GM19455 (cell line): ENCODE measurements around the gene XYLT1.
"Not testable (repeated sequence)": the region's sequence is repeated elsewhere in the genome, so short reads cannot be mapped to it uniquely, and the experiment has no call there.

Experiments
- ATAC-seq: cut with Tn5 transposase; IDR thresholded peaks from one replicate; pipeline ENCODE4 v1.9.1; 2021; ENCODE audit not compliant: unreplicated experiment

XYLT1 gene

GRCh38 chr16:17433577-17434451, 36.9 kb downstream of the XYLT1 start:
- ATAC-seq, result no peak

- ATAC-seq, result no peak
Observed at GRCh38 chr16:17432901-17433576, 37.7 kb downstream of the XYLT1 start.

GRCh38 chr16:17431968-17432625, 38.7 kb downstream of the XYLT1 start:
- no peak for ATAC-seq

- no peak for ATAC-seq
Observed at GRCh38 chr16:17431012-17431411, 39.7 kb downstream of the XYLT1 start.

- no peak for ATAC-seq
Observed at GRCh38 chr16:17426451-17426850, 44.3 kb downstream of the XYLT1 start.

GRCh38 chr16:17424771-17425170, 46.0 kb downstream of the XYLT1 start:
- no peak for ATAC-seq

- no peak for ATAC-seq
Observed at GRCh38 chr16:17423221-17423620, 47.5 kb downstream of the XYLT1 start.

- no peak for ATAC-seq
Observed at GRCh38 chr16:17420816-17421215, 49.9 kb downstream of the XYLT1 start.

- no peak for ATAC-seq
Observed at GRCh38 chr16:17419266-17419665, 51.5 kb downstream of the XYLT1 start.

GRCh38 chr16:17417740-17418139, 53.0 kb downstream of the XYLT1 start:
- no peak for ATAC-seq

- peak; percentile 98 for ATAC-seq
Observed at GRCh38 chr16:17416461-17417311, 54.1 kb downstream of the XYLT1 start.

- no peak for ATAC-seq
Observed at GRCh38 chr16:17414916-17415315, 55.8 kb downstream of the XYLT1 start.

GRCh38 chr16:17414421-17414820, 56.3 kb downstream of the XYLT1 start:
- ATAC-seq, result no peak

- no peak for ATAC-seq
Observed at GRCh38 chr16:17413508-17413907, 57.3 kb downstream of the XYLT1 start.

GRCh38 chr16:17412791-17413190, 58.0 kb downstream of the XYLT1 start:
- ATAC-seq, result no peak

- no peak for ATAC-seq
Observed at GRCh38 chr16:17412221-17412620, 58.5 kb downstream of the XYLT1 start.

GRCh38 chr16:17411263-17411662, 59.5 kb downstream of the XYLT1 start:
- ATAC-seq, result no peak

GRCh38 chr16:17410316-17410715, 60.4 kb downstream of the XYLT1 start:
- ATAC-seq, result not testable (repeated sequence)

- no peak for ATAC-seq
Observed at GRCh38 chr16:17409894-17410293, 60.9 kb downstream of the XYLT1 start.

- ATAC-seq, result peak; percentile 60
Observed at GRCh38 chr16:17408955-17409441, 61.8 kb downstream of the XYLT1 start.

- no peak for ATAC-seq
Observed at GRCh38 chr16:17408296-17408695, 62.5 kb downstream of the XYLT1 start.
